ENCODE data around the gene PLA2G2C.

PLA2G2C gene

DNA sequence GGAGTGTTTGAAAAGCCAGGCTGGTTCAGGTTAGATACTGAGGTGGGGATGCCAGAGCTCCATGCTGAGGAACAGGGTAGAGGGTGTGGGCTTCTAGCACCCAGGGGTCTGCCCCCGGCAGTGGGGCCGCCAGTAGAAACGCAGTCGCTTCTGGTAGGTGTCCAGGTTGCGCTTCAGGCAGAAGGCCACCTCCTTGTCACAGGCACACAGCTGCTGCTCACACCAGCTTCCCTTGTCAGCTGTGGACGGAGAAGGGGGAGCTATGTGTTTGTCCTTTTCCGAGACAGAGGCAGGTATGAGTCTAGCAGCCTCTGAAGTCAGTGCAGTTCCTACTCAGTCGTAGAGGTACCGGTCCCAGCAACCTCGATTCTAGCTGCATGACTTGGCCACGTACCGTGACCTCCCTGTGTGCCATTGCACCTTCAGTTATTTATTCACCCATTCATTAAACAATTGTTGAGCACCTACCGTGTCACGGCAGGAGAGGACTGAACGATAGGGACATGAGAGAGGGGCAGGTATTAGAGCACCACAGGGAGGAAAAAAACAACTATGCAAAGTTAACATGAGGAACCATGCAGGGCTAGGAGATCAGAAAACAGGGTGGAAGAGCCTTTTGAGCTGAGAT, 72.2 kb downstream of the PLA2G2C start:
- H3K4me1 ChIP-seq (ENCODE audit: control insufficient read depth, insufficient read depth, low read length), result no peaks in the 10 kb centered on the region
- CTCF ChIA-PET, result no interaction called here
- no peak overlapping the region for H3K4me3 ChIP-seq (ENCODE audit: low read depth, low read length)
- POLR2A ChIA-PET, result interaction anchor here (0.6 kb wide), 1 partner anchor 149 kb away, joined by 3 read pairs; no protein-coding TSS in a partner anchor
- H3K9me3 ChIP-seq (ENCODE audit: control insufficient read depth, insufficient read depth, low read depth, low read length), result no peaks in the 10 kb centered on the region
- H3K27ac ChIP-seq (ENCODE audit: extremely low read depth, low read depth, low read length), result no peak overlapping the region
- no peaks in the 10 kb centered on the region for H3K36me3 ChIP-seq (ENCODE audit: control insufficient read depth in 2 of 2, insufficient read depth in 1 of 2, low read length in 2 of 2)
- TF ChIP-seq ZNF626 (tag by site-specific recombination; IDR thresholded peaks at IDR 0.05) (no peak), ZIC2 (tag by site-specific recombination; IDR thresholded peaks at IDR 0.05) (peak; percentile 54)

Measured in HEK293 (cell line).